Tibial nerve (tissue), 4 donors: ENCODE data around the gene GATA5. TPM values are rescaled to one million over a fixed set of nuclear protein-coding genes. Genes with fewer than 3 reads are reported as not detected.

Source experiments
- DNase-seq, 2 donors: peaks; one replicate each; pipeline ENCODE4 v3.0.0-alpha.2; 2019; ENCODE audit warnings: low spot score in 2 of 2
- H3K27ac ChIP-seq, 4 donors: fragments of 200-600 bp; sonication (generic) in 3 of 4; one replicate each; pipeline ENCODE4 v1.5.1; 2017 to 2019; ENCODE audit warnings: mild to moderate bottlenecking in 1 of 4
- H3K27me3 ChIP-seq, 2 donors: fragments of 200-600 bp; sonication (generic) in 1 of 2; one replicate each; pipeline versions ENCODE4 v1.5.1 to v1.6.0; 2017 to 2019
- H3K36me3 ChIP-seq, 3 donors: fragments of 200-600 bp; sonication (generic); one replicate each; pipeline ENCODE4 v1.5.1; 2018 to 2019
- H3K4me1 ChIP-seq, 4 donors: fragments of 200-600 bp; sonication (generic) in 3 of 4; one replicate each; pipeline ENCODE4 v1.5.1; 2017 to 2019
- H3K4me3 ChIP-seq, 4 donors: fragments of 200-600 bp; sonication (generic) in 3 of 4; one replicate each; pipeline ENCODE4 v1.5.1; 2017 to 2019; ENCODE audit warnings: mild to moderate bottlenecking in 1 of 4, moderate library complexity in 1 of 4
- H3K9me3 ChIP-seq, 4 donors: fragments of 200-600 bp; sonication (generic) in 3 of 4; one replicate each; pipeline ENCODE4 v1.5.1; 2017 to 2019
- CTCF ChIP-seq, 5 experiments: fragments of 200-600 bp in 3 of 5; fragments of 450-650 bp in 2 of 5; sonication (generic) in 3 of 5; IDR thresholded peaks; one replicate each; pipeline ENCODE4 v1.5.1; 2016 to 2019; ENCODE audit warnings: antibody characterized with exemption in 5 of 5, mild to moderate bottlenecking in 3 of 5, moderate library complexity in 2 of 5
- EP300 ChIP-seq, 2 donors: sonication (generic); formaldehyde crosslinking; IDR thresholded peaks; one replicate each; pipeline ENCODE4 v1.6.1; 2017; ENCODE audit warnings: antibody characterized with exemption in 2 of 2, mild to moderate bottlenecking in 1 of 2
- POLR2A ChIP-seq, 2 donors: fragments of 450-650 bp; IDR thresholded peaks; one replicate each; pipeline ENCODE4 v1.6.1; 2017; ENCODE audit warnings: antibody characterized with exemption in 2 of 2, mild to moderate bottlenecking in 2 of 2, moderate library complexity in 2 of 2
- WGBS, 2 donors: methylation state at CpG; one replicate each; pipeline ENCODE4 v1.1.5; 2018; 5-methylcytosine and 5-hydroxymethylcytosine counted together
- total RNA-seq, 4 donors: library from RNA; depleted of rRNA; stranded (reverse); fragments of >200 nt; gene quantifications; one replicate each; pipeline ENCODE4 v1.1.0, GENCODE V29; 2016

GATA5 gene
- total RNA-seq, 4 donors from 2014 or later: 0.20 TPM; not detected in 3

- H3K27me3 ChIP-seq: peaks cover 0 to 60% of the 10 kb centered on the region in 2 donors
- peaks cover 0 to 7% (median 0%) of the 10 kb centered on the region in 4 donors for H3K4me1 ChIP-seq
- H3K27ac ChIP-seq: no peak overlapping the region
- no peak for TF ChIP-seq CTCF (IDR thresholded peaks at IDR 0.05)
- TF ChIP-seq EP300 (IDR thresholded peaks at IDR 0.05): no peak
- no peak for TF ChIP-seq POLR2A (IDR thresholded peaks at IDR 0.05)
- no peaks in the 10 kb centered on the region for H3K36me3 ChIP-seq
- 73 to 74% methylated on average over 23 to 24 of the region's 24 CpGs for WGBS, 2 donors
- no peak overlapping the region for H3K4me3 ChIP-seq
- no peaks in the 10 kb centered on the region for H3K9me3 ChIP-seq
- no peak for DNase-seq
Observed at GRCh38 chr20:62437927-62438326, 37.9 kb downstream of the GATA5 start.

GRCh38 chr20:62437496-62437895 is 38.3 kb downstream of the GATA5 start:
- 52 to 53% methylated on average over 12 of the region's 12 CpGs for WGBS, 2 donors
- Histone ChIP-seq H3K27me3 (peaks cover 0 to 63% of the 10 kb centered on the region in 2 donors), H3K36me3 (no peaks in the 10 kb centered on the region), H3K4me3 (no peak overlapping the region), H3K9me3 (no peaks in the 10 kb centered on the region), H3K27ac (no peak overlapping the region), H3K4me1 (peaks cover 0 to 7% (median 0%) of the 10 kb centered on the region in 4 donors)
- no peak for TF ChIP-seq CTCF (IDR thresholded peaks at IDR 0.05)
- no peak for TF ChIP-seq POLR2A (IDR thresholded peaks at IDR 0.05)
- TF ChIP-seq EP300 (IDR thresholded peaks at IDR 0.05): no peak
- DNase-seq: no peak

- TF ChIP-seq POLR2A (IDR thresholded peaks at IDR 0.05): no peak
- TF ChIP-seq CTCF (IDR thresholded peaks at IDR 0.05): no peak
- TF ChIP-seq EP300 (IDR thresholded peaks at IDR 0.05): no peak
- Histone ChIP-seq H3K4me3 (no peak overlapping the region), H3K27me3 (peaks cover 0 to 58% of the 10 kb centered on the region in 2 donors), H3K9me3 (no peaks in the 10 kb centered on the region), H3K4me1 (peaks cover 0 to 7% (median 0%) of the 10 kb centered on the region in 4 donors), H3K27ac (no peak overlapping the region), H3K36me3 (no peaks in the 10 kb centered on the region)
- no peak for DNase-seq
- WGBS, 2 donors: 82 to 87% methylated on average over 3 of the region's 3 CpGs
Observed at GRCh38 chr20:62436692-62437091, 39.1 kb downstream of the GATA5 start.

GRCh38 chr20:62433658-62434497 is 41.9 kb downstream of the GATA5 start:
- TF ChIP-seq EP300 (IDR thresholded peaks at IDR 0.05): no peak
- no peak for TF ChIP-seq POLR2A (IDR thresholded peaks at IDR 0.05)
- TF ChIP-seq CTCF (IDR thresholded peaks at IDR 0.05): no peak
- Histone ChIP-seq H3K4me3 (no peak overlapping the region), H3K4me1 (peaks cover 0 to 7% (median 0%) of the 10 kb centered on the region in 4 donors), H3K27me3 (peaks cover 0 to 58% of the 10 kb centered on the region in 2 donors), H3K27ac (no peak overlapping the region), H3K9me3 (no peaks in the 10 kb centered on the region), H3K36me3 (no peaks in the 10 kb centered on the region)
- 24 to 26% methylated on average over 32 of the region's 32 CpGs for WGBS, 2 donors
- no peak for DNase-seq

- Histone ChIP-seq H3K27me3 (peaks cover 0 to 60% of the 10 kb centered on the region in 2 donors), H3K27ac (no peak overlapping the region), H3K4me3 (no peak overlapping the region), H3K4me1 (peaks cover 0 to 7% (median 0%) of the 10 kb centered on the region in 4 donors), H3K36me3 (no peaks in the 10 kb centered on the region), H3K9me3 (no peaks in the 10 kb centered on the region)
- no peak for DNase-seq
- TF ChIP-seq CTCF (IDR thresholded peaks at IDR 0.05) (no peak), POLR2A (IDR thresholded peaks at IDR 0.05) (no peak), EP300 (IDR thresholded peaks at IDR 0.05) (no peak)
- 68 to 74% methylated on average over 23 of the region's 23 CpGs for WGBS, 2 donors
Observed at GRCh38 chr20:62430866-62431447, 44.8 kb downstream of the GATA5 start.
